NCI-H1105 (cell line): ENCODE data around the gene EPHA1.

Experiments used
- DNase-seq: peaks from one replicate; lab custom pipeline; 2025; lab: John Stamatoyannopoulos, UW

Gene EPHA1

DNA sequence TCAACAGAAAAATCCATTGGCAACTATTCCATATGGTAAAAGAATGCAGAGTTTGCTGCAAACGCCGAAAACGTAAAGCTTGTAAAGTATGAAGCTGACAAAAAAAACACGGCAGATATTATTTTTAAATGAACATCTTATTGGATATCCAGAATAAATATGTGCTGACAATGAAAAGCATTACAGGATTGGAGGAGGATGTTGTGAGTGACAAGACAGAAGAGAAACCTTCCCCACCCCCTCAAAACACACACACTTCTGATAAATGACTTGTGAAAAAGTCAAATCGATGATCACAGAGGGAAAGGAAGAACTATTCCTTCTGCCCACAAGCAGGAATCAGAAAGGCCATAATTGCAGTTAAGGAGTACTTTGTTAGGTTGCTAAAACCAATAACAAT is 60.7 kb downstream of the EPHA1 start:
- DNase-seq, result no peak

DNA sequence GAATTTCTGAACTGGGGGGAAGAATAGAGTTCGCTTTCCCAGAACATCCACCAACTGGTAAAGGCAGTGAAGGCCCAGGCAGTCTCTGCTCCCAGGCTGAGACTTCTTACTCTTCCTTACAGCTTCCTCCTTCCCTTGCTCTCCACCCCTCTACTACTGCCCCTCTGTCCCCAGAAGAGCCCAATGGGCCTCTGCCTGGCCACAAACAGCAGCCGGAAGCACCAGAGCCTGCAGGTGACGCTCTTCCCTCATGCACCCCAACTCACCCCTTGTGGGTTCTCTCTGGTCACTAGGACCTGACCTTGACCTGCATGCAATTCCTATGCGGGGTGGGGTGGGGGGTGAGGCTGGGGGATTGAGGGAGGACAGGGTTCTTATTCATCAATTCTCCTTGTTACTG is 62.6 kb downstream of the EPHA1 start:
- no peak for DNase-seq

DNA sequence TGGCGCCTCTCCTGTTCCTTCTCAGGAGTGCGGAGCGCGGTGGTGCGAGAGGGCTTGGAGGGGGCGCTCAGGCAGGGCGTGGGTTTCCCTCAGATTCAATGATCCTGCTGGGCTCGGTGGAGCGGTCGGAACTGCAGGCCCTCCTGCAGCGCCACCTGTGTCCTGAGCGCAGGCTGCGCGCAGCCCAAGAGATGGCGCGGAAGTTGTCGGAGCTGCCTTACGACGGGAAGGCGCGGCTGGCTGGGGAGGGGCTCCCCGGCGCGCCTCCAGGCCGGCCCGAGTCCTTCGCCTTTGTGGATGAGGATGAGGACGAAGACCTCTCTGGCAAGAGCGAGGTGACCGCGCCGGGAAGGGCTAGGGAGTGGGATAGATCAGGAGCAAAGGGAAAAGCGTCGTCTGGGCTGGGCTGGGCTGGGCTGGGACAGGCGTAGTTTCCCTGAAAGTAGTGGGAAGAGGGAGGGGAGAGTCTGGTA is 63.2 kb downstream of the EPHA1 start:
- DNase-seq, result peak; percentile 66

DNA sequence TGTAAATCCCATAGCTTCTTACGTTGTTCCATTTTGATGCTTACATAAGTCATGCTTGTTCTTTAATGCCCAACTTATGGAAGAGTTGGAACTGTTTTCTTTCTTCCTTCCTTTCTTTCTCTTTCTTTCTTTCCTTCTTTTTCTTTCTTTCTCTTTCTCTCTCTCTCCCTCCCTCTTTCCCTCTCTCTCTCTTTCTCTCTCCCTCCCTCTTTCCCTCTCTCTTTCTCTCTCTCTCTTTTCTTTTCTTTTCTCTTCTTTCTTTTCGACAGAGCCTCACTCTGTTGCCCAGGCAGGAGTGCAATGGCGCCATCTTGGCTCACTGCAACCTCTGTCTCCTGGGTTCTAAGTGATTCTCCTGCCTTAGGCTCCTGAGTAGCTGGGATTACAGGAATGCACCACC is 65.1 kb downstream of the EPHA1 start:
- DNase-seq, result no peak

DNA sequence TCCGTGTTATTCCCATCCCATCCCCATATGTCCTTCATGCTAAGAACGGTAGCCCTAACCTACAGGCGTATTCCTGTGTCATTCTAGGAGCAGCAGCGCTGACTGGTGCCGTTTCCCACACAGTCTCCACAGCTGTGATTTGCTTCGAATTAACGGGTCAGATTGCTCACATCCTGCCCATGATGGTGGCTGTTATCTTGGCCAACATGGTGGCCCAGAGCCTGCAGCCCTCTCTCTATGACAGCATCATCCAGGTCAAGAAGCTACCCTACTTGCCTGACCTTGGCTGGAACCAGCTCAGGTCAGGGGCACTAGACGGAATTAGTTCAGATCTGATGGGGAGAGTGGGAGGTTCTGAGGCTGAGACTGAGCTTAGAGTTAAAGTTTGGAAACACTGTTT is 66.8 kb downstream of the EPHA1 start:
- no peak for DNase-seq
